Esophagus mucosa (tissue), 1 donor: ENCODE measurements around the gene CENPP. TPM values are rescaled to one million over a fixed set of nuclear protein-coding genes. Genes with fewer than 3 reads are reported as not detected.

Source experiments
- ATAC-seq: fragments of 200-7000 bp; cut with Tn5 transposase; one replicate; pipeline ENCODE4 v1.9.1; 2020
- total RNA-seq: library from RNA; stranded (reverse); gene quantifications from one replicate; pipeline ENCODE4 v1.2.4, GENCODE V29; 2023
- donor health status: DM: yes; HTN: yes; CAD: no.

Gene CENPP
- total RNA-seq, 1 donor from 2014 or later: 8.2 TPM

GRCh38 chr9:92601451-92601850, 275.7 kb downstream of the CENPP start:
- ATAC-seq: no peak

DNA sequence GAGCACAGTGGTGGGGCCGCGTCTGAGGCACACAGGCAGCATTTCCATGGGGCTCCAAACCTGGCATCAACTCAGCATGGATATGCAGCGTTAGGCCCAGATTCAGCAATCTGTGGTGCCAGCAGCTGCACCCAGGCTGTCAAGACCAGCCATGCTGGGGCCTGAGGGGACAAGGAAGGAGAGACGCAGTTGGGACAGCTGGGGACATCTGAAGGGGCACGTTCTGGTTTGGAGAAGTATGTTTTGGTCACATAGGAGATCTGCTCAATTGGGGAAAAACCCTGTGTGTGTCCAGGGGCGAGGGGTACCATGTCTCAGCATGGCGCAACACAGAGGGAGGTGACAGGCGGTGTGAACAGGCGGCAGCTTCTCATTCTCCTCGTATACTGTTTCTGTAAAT, 276.7 kb downstream of the CENPP start:
- ATAC-seq: no peak

GRCh38 chr9:92603100-92603499, 277.3 kb downstream of the CENPP start:
- ATAC-seq: peak; percentile 14

- ATAC-seq: no peak
Observed at GRCh38 chr9:92603990-92604389, 278.2 kb downstream of the CENPP start.

- ATAC-seq: no peak
Observed at GRCh38 chr9:92605224-92605623, 279.5 kb downstream of the CENPP start.

- no peak for ATAC-seq
Observed at GRCh38 chr9:92607088-92607487, 281.3 kb downstream of the CENPP start.

DNA sequence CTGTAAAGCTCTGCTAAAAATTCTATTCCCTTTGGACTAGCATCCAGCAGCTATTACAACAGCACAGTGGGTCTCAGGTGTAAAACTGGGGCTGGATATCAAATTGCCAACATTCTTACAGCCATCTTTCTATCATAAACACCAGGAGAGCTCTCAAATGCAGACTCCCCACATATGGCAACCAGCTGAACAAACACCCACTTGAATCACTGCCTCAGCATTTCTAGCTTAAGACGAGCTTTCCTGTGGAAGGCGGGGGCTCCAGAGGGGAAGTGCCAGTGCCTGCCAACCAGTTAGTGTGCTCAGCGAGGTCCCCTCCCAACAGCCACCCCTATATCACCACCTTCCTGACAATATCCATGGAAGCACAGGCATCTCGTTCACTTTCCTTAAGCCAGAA, 282.0 kb downstream of the CENPP start:
- no peak for ATAC-seq

DNA sequence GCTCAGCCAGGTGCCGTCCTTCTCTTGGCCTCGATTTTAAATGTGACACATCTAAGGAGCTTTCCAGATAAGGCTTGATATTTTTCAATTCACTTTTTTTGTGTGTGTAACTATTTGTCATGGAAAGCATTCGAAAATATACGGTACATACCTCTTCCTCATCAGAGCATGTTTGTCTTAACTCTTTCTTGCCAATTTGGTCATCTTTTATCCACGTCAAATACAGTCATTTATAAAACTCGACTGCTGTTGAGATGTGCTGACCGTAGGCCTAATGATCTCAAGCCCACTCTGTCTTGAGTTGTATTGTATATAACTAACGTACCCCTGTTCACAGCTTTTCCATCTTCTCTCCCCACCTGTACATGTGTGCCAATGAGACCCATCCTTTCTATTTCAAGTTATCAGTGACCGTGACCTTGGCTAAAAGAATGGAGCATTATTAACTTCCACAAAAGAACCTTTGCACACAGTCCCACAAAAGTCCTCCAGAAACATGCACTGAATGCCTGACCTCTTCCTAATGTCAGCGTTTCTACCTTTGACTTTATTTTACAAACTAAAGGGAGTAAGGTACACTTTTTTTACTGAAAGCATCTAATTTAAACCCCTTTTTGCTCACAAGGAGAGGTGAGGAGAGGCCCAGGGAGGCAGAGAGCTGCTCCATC, 282.6 kb downstream of the CENPP start:
- ATAC-seq: no peak

- ATAC-seq: no peak
Observed at GRCh38 chr9:92608909-92609445, 283.2 kb downstream of the CENPP start.

DNA sequence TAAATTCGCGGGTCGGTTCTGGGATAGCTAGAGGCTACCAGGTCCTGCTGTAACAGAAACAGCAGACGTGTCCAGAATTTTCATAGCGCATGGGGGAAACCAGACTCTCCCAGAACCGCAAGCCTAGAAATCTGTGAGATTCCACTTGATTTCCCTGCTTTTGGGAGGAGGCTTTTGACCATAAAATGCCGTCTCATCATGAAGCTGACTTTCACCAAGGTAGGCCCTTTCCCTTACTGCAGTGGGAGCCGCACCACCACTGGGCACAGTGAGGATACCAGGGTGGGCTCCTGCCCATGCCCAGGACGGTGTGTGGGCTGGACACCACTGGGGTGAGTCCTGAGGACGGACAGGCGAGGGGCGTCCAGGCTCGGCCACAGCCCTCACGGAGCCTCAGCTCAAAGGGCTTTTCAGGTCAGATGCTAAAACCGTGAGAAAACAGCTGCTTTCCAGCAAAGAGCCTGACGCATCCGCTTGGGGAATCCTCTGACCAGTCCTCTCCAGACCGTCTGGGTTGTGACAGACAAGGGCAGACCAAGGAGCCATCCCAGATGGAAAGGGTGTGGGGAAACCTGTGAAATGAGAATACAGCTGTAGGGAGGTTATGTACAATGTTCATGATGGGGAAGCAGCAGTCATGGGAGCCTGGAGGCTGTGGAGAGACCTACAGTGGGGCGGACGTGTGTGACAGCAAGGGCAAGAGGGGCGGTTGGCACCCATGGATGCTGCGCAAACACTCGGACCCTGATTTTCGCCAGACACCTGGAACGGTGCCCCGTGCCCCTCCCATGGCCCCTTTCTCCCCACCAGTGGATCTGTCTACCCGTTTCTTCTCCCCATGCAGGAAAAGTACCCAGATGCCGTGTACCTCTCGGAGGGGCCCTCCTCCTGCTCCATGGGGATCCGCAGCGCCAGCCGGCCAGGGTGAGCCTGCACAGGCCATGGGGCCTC, 285.0 kb downstream of the CENPP start:
- ATAC-seq: no peak

GRCh38 chr9:92611621-92612285, 286.0 kb downstream of the CENPP start:
- peak; percentile 85 for ATAC-seq

DNA sequence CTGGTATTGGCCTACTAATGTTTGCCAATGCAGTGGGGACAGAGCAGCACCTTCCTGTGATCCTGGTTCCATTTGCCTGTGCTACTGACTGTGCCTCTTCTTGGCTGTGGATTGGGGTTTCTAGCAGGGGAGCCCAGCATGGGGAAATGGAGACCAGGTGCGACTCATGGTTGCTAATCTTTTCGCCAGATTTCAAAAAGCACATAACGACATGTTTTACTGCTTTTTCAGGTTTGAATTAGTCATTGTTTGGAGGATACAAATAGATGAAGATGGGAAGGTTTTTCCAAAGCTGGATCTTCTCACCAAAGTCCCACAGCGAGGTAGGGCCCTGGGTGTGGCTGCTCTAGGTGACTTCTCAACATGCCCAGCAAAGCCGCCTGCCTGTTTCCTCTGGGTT, 286.5 kb downstream of the CENPP start:
- ATAC-seq: peak; percentile 62

- ATAC-seq: no peak
Observed at GRCh38 chr9:92612816-92613215, 287.1 kb downstream of the CENPP start.

GRCh38 chr9:92613268-92614122, 287.7 kb downstream of the CENPP start:
- ATAC-seq: no peak

DNA sequence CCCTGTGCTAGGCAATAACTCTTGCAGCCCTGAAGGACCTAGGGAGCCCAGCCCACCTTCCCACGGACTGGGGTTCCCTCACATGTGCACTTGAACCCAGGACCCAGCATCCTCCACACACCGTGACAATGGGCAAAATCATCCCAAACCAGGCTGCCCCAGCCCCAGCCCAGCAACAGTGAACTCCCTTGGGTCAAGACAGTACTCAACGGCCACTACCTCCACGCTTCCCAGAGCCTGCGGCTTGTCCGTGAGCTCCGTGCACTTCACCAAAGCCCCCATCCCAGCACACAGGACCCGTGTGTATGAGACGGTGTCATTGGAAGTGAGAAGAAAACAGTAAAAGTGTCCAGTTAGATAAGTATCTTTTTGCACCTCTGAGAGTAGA, 288.4 kb downstream of the CENPP start:
- ATAC-seq: no peak

DNA sequence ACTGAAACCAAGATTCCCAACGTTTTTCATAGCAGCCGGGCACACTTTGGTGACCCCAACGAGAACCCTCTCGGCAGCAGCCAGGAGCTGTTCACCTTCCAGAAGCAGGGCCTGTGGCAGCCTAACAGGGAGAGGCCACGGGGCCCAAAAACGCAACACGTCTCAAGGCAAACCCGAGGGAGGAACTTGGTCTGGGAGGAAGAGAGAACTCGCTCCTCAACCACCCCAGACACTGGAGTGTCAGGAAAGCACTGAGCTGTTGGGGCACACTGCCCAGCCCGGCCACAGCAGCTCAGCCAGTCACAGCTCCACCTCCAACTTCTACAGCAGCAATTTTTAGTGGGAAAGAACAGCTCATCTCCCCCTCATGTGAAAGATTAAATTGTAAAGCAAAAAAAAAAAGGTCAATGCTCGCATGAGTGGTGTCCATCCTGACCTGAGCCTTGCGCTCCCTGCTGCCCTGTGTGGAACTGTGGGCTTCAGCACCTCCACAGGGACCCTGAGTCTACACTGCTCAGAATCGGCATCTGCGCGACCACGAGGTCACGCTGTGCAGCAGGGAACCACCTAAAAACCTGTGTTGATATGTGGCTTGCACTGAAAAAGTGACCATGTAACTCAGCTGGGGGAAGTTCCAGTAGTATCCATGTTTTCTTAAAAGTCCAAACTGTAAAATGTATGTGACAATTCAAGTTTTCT, 289.2 kb downstream of the CENPP start:
- ATAC-seq: no peak

GRCh38 chr9:92615790-92616189, 290.0 kb downstream of the CENPP start:
- no peak for ATAC-seq

GRCh38 chr9:92616199-92616641, 290.5 kb downstream of the CENPP start:
- no peak for ATAC-seq

DNA sequence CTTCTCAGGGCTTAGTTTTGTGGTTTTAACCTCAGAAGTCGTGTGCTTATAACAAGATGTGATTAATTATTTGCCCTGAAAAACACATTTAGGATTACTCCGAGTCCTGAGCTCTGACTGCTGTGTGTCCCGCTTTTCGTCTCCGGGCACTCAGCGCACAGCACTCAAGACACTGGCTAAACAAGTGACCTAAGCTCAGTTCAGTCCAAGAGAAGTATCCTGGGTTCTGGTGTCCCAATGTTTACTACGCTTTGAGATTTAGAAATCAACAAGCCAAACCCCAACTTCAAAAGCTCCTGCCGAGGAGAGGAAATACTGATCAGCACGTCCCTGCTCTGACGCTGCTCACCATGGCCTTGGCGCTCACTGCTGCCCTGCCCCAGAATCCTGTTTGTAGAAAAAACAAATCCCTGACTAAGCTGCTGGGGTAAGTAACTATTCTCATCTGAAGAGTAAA, 290.9 kb downstream of the CENPP start:
- ATAC-seq: peak; percentile 32

DNA sequence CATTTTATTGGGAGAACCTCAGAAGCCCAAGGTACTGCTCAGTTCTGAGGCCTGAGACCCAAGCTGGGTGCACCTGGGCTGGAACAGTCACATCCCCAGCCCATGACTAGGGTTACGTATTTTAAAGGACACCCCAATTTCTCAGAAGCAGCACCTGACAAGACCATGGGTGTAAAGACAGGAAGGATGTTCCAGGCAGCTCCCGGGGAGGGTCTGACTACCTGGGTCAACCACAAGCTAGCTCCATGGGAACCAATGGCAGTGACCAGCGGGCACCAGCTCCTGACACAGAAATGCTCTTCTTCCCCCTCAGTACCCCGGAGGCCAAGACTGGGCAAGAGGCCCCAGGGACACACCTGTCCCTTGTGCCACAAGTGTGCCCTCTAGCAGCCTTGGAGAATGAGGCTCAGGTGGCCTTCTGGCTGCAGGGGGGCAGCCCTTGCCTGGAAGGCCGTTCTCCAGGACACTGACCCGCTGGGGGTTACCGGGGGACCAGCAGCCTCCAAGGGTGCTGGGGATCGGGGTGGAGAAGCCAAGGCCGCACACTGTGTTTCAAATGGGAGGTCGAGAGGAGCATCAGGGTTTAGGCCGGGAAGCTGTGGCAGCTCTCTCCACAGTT, 291.6 kb downstream of the CENPP start:
- no peak for ATAC-seq
